ENCODE results near the gene SLCO4A1. TPM values are rescaled to one million over a fixed set of nuclear protein-coding genes. Genes with fewer than 3 reads are reported as not detected.

The SLCO4A1 gene
- total and polyA plus RNA-seq, 4 experiments from 2014 or later, result 0.49 to 0.99 (median 0.97) TPM; not detected in 1

GRCh38 chr20:62644044-62644795 is 1.9 kb downstream of the SLCO4A1 start:
- POLR2A ChIA-PET (ENCODE audit: partially characterized antibody), result interaction anchor here (0.8 to 2.9 kb wide), 3 partner anchors 11 to 150 kb away, joined by 3 to 9 read pairs (median 9); no protein-coding TSS in a partner anchor
- Mint-ChIP-seq H3K9me3 (no peaks in the 10 kb centered on the region), H3K27me3 (peaks cover 0 to under 1% of the 10 kb centered on the region in 2 donors), H3K27ac (peak overlapping the region in 2 of 7 donors; percentile 19 to 40), H3K4me1 (peaks cover 0 to 16% (median 8%) of the 10 kb centered on the region in 4 donors), H3K36me3 (no peaks in the 10 kb centered on the region), H3K4me3 (peak overlapping the region; percentile 35 to 58 (median 41))
- CTCF ChIA-PET (ENCODE audit: partially characterized antibody), result interaction anchor here (1.5 kb wide), 2 partner anchors 7 to 148 kb away, joined by 4 to 6 read pairs; no protein-coding TSS in a partner anchor
- peak in 1 of 5 donors; percentile 31 for DNase-seq
- intact Hi-C loops (cut with micrococcal nuclease), result no loop called here
- Histone ChIP-seq H3K27me3 (ENCODE audit: insufficient read depth, low read length) (no peaks in the 10 kb centered on the region), H3K36me3 (ENCODE audit: insufficient read depth, low read length) (no peaks in the 10 kb centered on the region), H3K27ac (ENCODE audit: low read depth, low read length) (no peak overlapping the region), H3K4me3 (ENCODE audit: low read length in 2 of 2) (no peak overlapping the region), H3K4me1 (ENCODE audit: insufficient read depth, low read length) (peaks cover 25% of the 10 kb centered on the region), H3K9me3 (ENCODE audit: control insufficient read depth in 1 of 2, low read length in 2 of 2) (no peaks in the 10 kb centered on the region)

- POLR2A ChIA-PET (ENCODE audit: partially characterized antibody), result interaction anchor here (1.8 to 2.9 kb wide), 2 partner anchors 95 to 149 kb away, joined by 9 read pairs; no protein-coding TSS in a partner anchor
- H3K27me3 Mint-ChIP-seq, result no peaks in the 10 kb centered on the region
- intact Hi-C loops (cut with micrococcal nuclease), result no loop called here
Measured at GRCh38 chr20:62644802-62645496, 2.6 kb downstream of the SLCO4A1 start.

GRCh38 chr20:62645613-62646012 is 3.3 kb downstream of the SLCO4A1 start:
- Histone ChIP-seq H3K36me3 (ENCODE audit: insufficient read depth, low read length) (no peaks in the 10 kb centered on the region), H3K9me3 (ENCODE audit: control insufficient read depth in 1 of 2, low read length in 2 of 2) (no peaks in the 10 kb centered on the region), H3K4me1 (ENCODE audit: insufficient read depth, low read length) (peaks cover 36% of the 10 kb centered on the region), H3K4me3 (ENCODE audit: low read length in 2 of 2) (no peak overlapping the region), H3K27me3 (ENCODE audit: insufficient read depth, low read length) (no peaks in the 10 kb centered on the region), H3K27ac (ENCODE audit: low read depth, low read length) (no peak overlapping the region)
- no peak for DNase-seq
- Mint-ChIP-seq H3K27me3 (no peaks in the 10 kb centered on the region), H3K36me3 (no peaks in the 10 kb centered on the region), H3K9me3 (no peaks in the 10 kb centered on the region), H3K4me1 (peaks cover 0 to 26% (median 16%) of the 10 kb centered on the region in 4 donors), H3K4me3 (no peak overlapping the region), H3K27ac (no peak overlapping the region)
- POLR2A ChIA-PET (ENCODE audit: partially characterized antibody), result no interaction called here
- CTCF ChIA-PET (ENCODE audit: partially characterized antibody), result no interaction called here
- intact Hi-C loops (cut with micrococcal nuclease), result no loop called here

More at GRCh38 chr20:62644802-62645496, 2.6 kb downstream of the SLCO4A1 start:
- Mint-ChIP-seq H3K36me3 (no peaks in the 10 kb centered on the region), H3K9me3 (no peaks in the 10 kb centered on the region), H3K4me3 (peak overlapping the region in 4 of 8 donors; percentile 20 to 58 (median 45)), H3K4me1 (peaks cover 0 to 19% (median 11%) of the 10 kb centered on the region in 4 donors), H3K27ac (peak overlapping the region in 2 of 7 donors; percentile 19 to 40)
- no peaks in the 10 kb centered on the region for H3K9me3 ChIP-seq (ENCODE audit: control insufficient read depth in 1 of 2, low read length in 2 of 2)
- H3K4me1 ChIP-seq (ENCODE audit: insufficient read depth, low read length), result peaks cover 29% of the 10 kb centered on the region
- CTCF ChIA-PET (ENCODE audit: partially characterized antibody), result interaction anchor here (1.5 kb wide), 1 partner anchor 147 kb away, joined by 4 read pairs; no protein-coding TSS in a partner anchor
- DNase-seq, result peak in 1 of 5 donors; percentile 7
- H3K27me3 ChIP-seq (ENCODE audit: insufficient read depth, low read length), result no peaks in the 10 kb centered on the region
- H3K36me3 ChIP-seq (ENCODE audit: insufficient read depth, low read length), result no peaks in the 10 kb centered on the region
- H3K4me3 ChIP-seq (ENCODE audit: low read length in 2 of 2), result no peak overlapping the region
- no peak overlapping the region for H3K27ac ChIP-seq (ENCODE audit: low read depth, low read length)

- no peak overlapping the region for H3K27ac ChIP-seq (ENCODE audit: low read depth, low read length)
- H3K4me3 Mint-ChIP-seq, result no peak overlapping the region
- intact Hi-C loops (cut with micrococcal nuclease), result no loop called here
- H3K36me3 ChIP-seq (ENCODE audit: insufficient read depth, low read length), result no peaks in the 10 kb centered on the region
- no peak overlapping the region for H3K4me3 ChIP-seq (ENCODE audit: low read length in 2 of 2)
- POLR2A ChIA-PET (ENCODE audit: partially characterized antibody), result no interaction called here
- no peaks in the 10 kb centered on the region for H3K9me3 Mint-ChIP-seq
- H3K27me3 ChIP-seq (ENCODE audit: insufficient read depth, low read length), result no peaks in the 10 kb centered on the region
- CTCF ChIA-PET (ENCODE audit: partially characterized antibody), result no interaction called here
- no peaks in the 10 kb centered on the region for H3K9me3 ChIP-seq (ENCODE audit: control insufficient read depth in 1 of 2, low read length in 2 of 2)
- no peaks in the 10 kb centered on the region for H3K27me3 Mint-ChIP-seq
- no peak for DNase-seq
- H3K4me1 ChIP-seq (ENCODE audit: insufficient read depth, low read length), result peaks cover 41% of the 10 kb centered on the region
- H3K27ac Mint-ChIP-seq, result peak overlapping the region in 4 of 7 donors; percentile 36 to 81 (median 62)
- peaks cover 11 to 40% (median 21%) of the 10 kb centered on the region in 4 donors for H3K4me1 Mint-ChIP-seq
- H3K36me3 Mint-ChIP-seq, result peaks cover 0 to 4% of the 10 kb centered on the region in 2 donors
Measured at GRCh38 chr20:62646851-62647520, 4.7 kb downstream of the SLCO4A1 start.

GRCh38 chr20:62647521-62648317 is 5.4 kb downstream of the SLCO4A1 start:
- peak in 1 of 5 donors; percentile 12 for DNase-seq
- no peak overlapping the region for H3K27ac ChIP-seq (ENCODE audit: low read depth, low read length)
- H3K4me3 ChIP-seq (ENCODE audit: low read length in 2 of 2), result no peak overlapping the region
- POLR2A ChIA-PET (ENCODE audit: partially characterized antibody), result no interaction called here
- Mint-ChIP-seq H3K4me1 (peaks cover 15 to 42% (median 26%) of the 10 kb centered on the region in 4 donors), H3K36me3 (peaks cover 0 to 6% of the 10 kb centered on the region in 2 donors), H3K27ac (peak overlapping the region in 2 of 7 donors; percentile 27 to 48), H3K27me3 (no peaks in the 10 kb centered on the region), H3K9me3 (no peaks in the 10 kb centered on the region), H3K4me3 (no peak overlapping the region)
- intact Hi-C loops (cut with micrococcal nuclease), result no loop called here
- H3K36me3 ChIP-seq (ENCODE audit: insufficient read depth, low read length), result no peaks in the 10 kb centered on the region
- CTCF ChIA-PET (ENCODE audit: partially characterized antibody), result no interaction called here
- no peaks in the 10 kb centered on the region for H3K9me3 ChIP-seq (ENCODE audit: control insufficient read depth in 1 of 2, low read length in 2 of 2)
- H3K4me1 ChIP-seq (ENCODE audit: insufficient read depth, low read length), result peaks cover 49% of the 10 kb centered on the region
- H3K27me3 ChIP-seq (ENCODE audit: insufficient read depth, low read length), result no peaks in the 10 kb centered on the region

- peaks cover 15 to 41% (median 27%) of the 10 kb centered on the region in 4 donors for H3K4me1 Mint-ChIP-seq
- peaks cover 0 to 6% of the 10 kb centered on the region in 2 donors for H3K36me3 Mint-ChIP-seq
- POLR2A ChIA-PET (ENCODE audit: partially characterized antibody), result no interaction called here
- intact Hi-C loops (cut with micrococcal nuclease), result no loop called here
- no peaks in the 10 kb centered on the region for H3K27me3 Mint-ChIP-seq
- no peaks in the 10 kb centered on the region for H3K9me3 Mint-ChIP-seq
- H3K4me3 Mint-ChIP-seq, result peak overlapping the region in 1 of 8 donors; percentile 7
- DNase-seq, result peak in 1 of 5 donors; percentile 32
- CTCF ChIA-PET (ENCODE audit: partially characterized antibody), result no interaction called here
- H3K36me3 ChIP-seq (ENCODE audit: insufficient read depth, low read length), result no peaks in the 10 kb centered on the region
- no peak overlapping the region for H3K4me3 ChIP-seq (ENCODE audit: low read length in 2 of 2)
- no peaks in the 10 kb centered on the region for H3K27me3 ChIP-seq (ENCODE audit: insufficient read depth, low read length)
- no peaks in the 10 kb centered on the region for H3K9me3 ChIP-seq (ENCODE audit: control insufficient read depth in 1 of 2, low read length in 2 of 2)
- H3K27ac Mint-ChIP-seq, result peak overlapping the region; percentile 23 to 82 (median 66)
- H3K4me1 ChIP-seq (ENCODE audit: insufficient read depth, low read length), result peaks cover 50% of the 10 kb centered on the region
- H3K27ac ChIP-seq (ENCODE audit: low read depth, low read length), result no peak overlapping the region
Measured at GRCh38 chr20:62648318-62648995, 6.2 kb downstream of the SLCO4A1 start.
